Measurements from ENCODE around the gene CHD9. TPM values are rescaled to one million over a fixed set of nuclear protein-coding genes. Genes with fewer than 3 reads are reported as not detected.
"Not testable (repeated sequence)": the region's sequence is repeated elsewhere in the genome, so short reads cannot be mapped to it uniquely, and the experiment has no call there.

CHD9 gene
- total RNA-seq, 1 donor from 2014 or later = 77.4 TPM

GRCh38 chr16:53175118-53175517 lies 120.3 kb downstream of the CHD9 start:
- no peak for TF ChIP-seq CTCF (IDR thresholded peaks at IDR 0.05; ENCODE audit: insufficient read depth, low read depth, low read length)
- TF ChIP-seq EZH2 (IDR thresholded peaks at IDR 0.05; ENCODE audit: insufficient read depth, low read length) = no peak
- H4K20me1 ChIP-seq (ENCODE audit: insufficient read depth, low read length) = peaks cover 52% of the 10 kb centered on the region
- H3K9ac ChIP-seq (ENCODE audit: low read length) = no peak overlapping the region
- Mint-ChIP-seq H3K4me1 (ENCODE audit: low read depth, unreplicated experiment) (peaks cover 3% of the 10 kb centered on the region), H3K27me3 (ENCODE audit: low read depth, unreplicated experiment) (no peaks in the 10 kb centered on the region), H3K36me3 (ENCODE audit: low read depth, unreplicated experiment) (peaks cover 11% of the 10 kb centered on the region), H3K27ac (ENCODE audit: unreplicated experiment) (no peak overlapping the region), H3K4me3 (ENCODE audit: unreplicated experiment) (no peak overlapping the region), H3K9me3 (ENCODE audit: unreplicated experiment) (no peaks in the 10 kb centered on the region)
- H3K4me3 ChIP-seq (ENCODE audit: insufficient read depth, low read depth, low read length) = no peak overlapping the region
- H3K27ac ChIP-seq (ENCODE audit: low read depth, low read length) = no peak overlapping the region
- peaks cover 83% of the 10 kb centered on the region for H3K79me2 ChIP-seq (ENCODE audit: insufficient read depth, low read length)
- H3K36me3 ChIP-seq (ENCODE audit: insufficient read depth, low read length) = no peaks in the 10 kb centered on the region
- H3K4me1 ChIP-seq (ENCODE audit: insufficient read depth, low read length) = peaks cover 5% of the 10 kb centered on the region
- DNase-seq (ENCODE audit: low read depth) (no peak), FAIRE-seq (no peak)
- H2AFZ ChIP-seq (ENCODE audit: low read depth, low read length) = no peak overlapping the region
- H3K9me3 ChIP-seq (ENCODE audit: insufficient read depth, low read depth, low read length) = no peaks in the 10 kb centered on the region
- no peak overlapping the region for H3K4me2 ChIP-seq (ENCODE audit: low read length)
- H3K27me3 ChIP-seq (ENCODE audit: insufficient read depth, low read length) = no peaks in the 10 kb centered on the region

GRCh38 chr16:53176434-53176833 lies 121.6 kb downstream of the CHD9 start:
- Mint-ChIP-seq H3K4me1 (ENCODE audit: low read depth, unreplicated experiment) (no peaks in the 10 kb centered on the region), H3K27me3 (ENCODE audit: low read depth, unreplicated experiment) (no peaks in the 10 kb centered on the region), H3K9me3 (ENCODE audit: unreplicated experiment) (no peaks in the 10 kb centered on the region), H3K36me3 (ENCODE audit: low read depth, unreplicated experiment) (peaks cover 11% of the 10 kb centered on the region), H3K4me3 (ENCODE audit: unreplicated experiment) (no peak overlapping the region), H3K27ac (ENCODE audit: unreplicated experiment) (no peak overlapping the region)
- H3K9ac ChIP-seq (ENCODE audit: low read length) = no peak overlapping the region
- no peak overlapping the region for H3K4me3 ChIP-seq (ENCODE audit: insufficient read depth, low read depth, low read length)
- H2AFZ ChIP-seq (ENCODE audit: low read depth, low read length) = no peak overlapping the region
- H4K20me1 ChIP-seq (ENCODE audit: insufficient read depth, low read length) = peaks cover 45% of the 10 kb centered on the region
- H3K36me3 ChIP-seq (ENCODE audit: insufficient read depth, low read length) = no peaks in the 10 kb centered on the region
- H3K79me2 ChIP-seq (ENCODE audit: insufficient read depth, low read length) = peaks cover 75% of the 10 kb centered on the region
- TF ChIP-seq EZH2 (IDR thresholded peaks at IDR 0.05; ENCODE audit: insufficient read depth, low read length) (no peak), CTCF (IDR thresholded peaks at IDR 0.05; ENCODE audit: insufficient read depth, low read depth, low read length) (no peak)
- H3K4me1 ChIP-seq (ENCODE audit: insufficient read depth, low read length) = no peaks in the 10 kb centered on the region
- H3K9me3 ChIP-seq (ENCODE audit: insufficient read depth, low read depth, low read length) = no peaks in the 10 kb centered on the region
- FAIRE-seq (peak; percentile 23), DNase-seq (ENCODE audit: low read depth) (no peak)
- H3K4me2 ChIP-seq (ENCODE audit: low read length) = no peak overlapping the region
- no peaks in the 10 kb centered on the region for H3K27me3 ChIP-seq (ENCODE audit: insufficient read depth, low read length)
- H3K27ac ChIP-seq (ENCODE audit: low read depth, low read length) = no peak overlapping the region

GRCh38 chr16:53183442-53183841 lies 128.7 kb downstream of the CHD9 start:
- no peaks in the 10 kb centered on the region for H3K4me1 Mint-ChIP-seq (ENCODE audit: low read depth, unreplicated experiment)
- no peaks in the 10 kb centered on the region for H3K27me3 ChIP-seq (ENCODE audit: insufficient read depth, low read length)
- peaks cover 6% of the 10 kb centered on the region for H3K9me3 ChIP-seq (ENCODE audit: insufficient read depth, low read depth, low read length)
- no peak overlapping the region for H2AFZ ChIP-seq (ENCODE audit: low read depth, low read length)
- no peak overlapping the region for H3K4me3 ChIP-seq (ENCODE audit: insufficient read depth, low read depth, low read length)
- FAIRE-seq (no peak), DNase-seq (ENCODE audit: low read depth) (no peak)
- H3K9me3 Mint-ChIP-seq (ENCODE audit: unreplicated experiment) = peaks cover 14% of the 10 kb centered on the region
- no peak overlapping the region for H3K4me3 Mint-ChIP-seq (ENCODE audit: unreplicated experiment)
- no peak overlapping the region for H3K27ac ChIP-seq (ENCODE audit: low read depth, low read length)
- TF ChIP-seq CTCF (IDR thresholded peaks at IDR 0.05; ENCODE audit: insufficient read depth, low read depth, low read length) (no peak), EZH2 (IDR thresholded peaks at IDR 0.05; ENCODE audit: insufficient read depth, low read length) (no peak)
- H4K20me1 ChIP-seq (ENCODE audit: insufficient read depth, low read length) = peaks cover 45% of the 10 kb centered on the region
- no peak overlapping the region for H3K4me2 ChIP-seq (ENCODE audit: low read length)
- H3K9ac ChIP-seq (ENCODE audit: low read length) = no peak overlapping the region
- no peak overlapping the region for H3K27ac Mint-ChIP-seq (ENCODE audit: unreplicated experiment)
- H3K36me3 ChIP-seq (ENCODE audit: insufficient read depth, low read length) = peaks cover 3% of the 10 kb centered on the region
- H3K36me3 Mint-ChIP-seq (ENCODE audit: low read depth, unreplicated experiment) = peaks cover 28% of the 10 kb centered on the region
- peaks cover 55% of the 10 kb centered on the region for H3K79me2 ChIP-seq (ENCODE audit: insufficient read depth, low read length)
- H3K27me3 Mint-ChIP-seq (ENCODE audit: low read depth, unreplicated experiment) = no peaks in the 10 kb centered on the region
- no peaks in the 10 kb centered on the region for H3K4me1 ChIP-seq (ENCODE audit: insufficient read depth, low read length)

- not testable (repeated sequence) for H3K36me3 ChIP-seq (ENCODE audit: insufficient read depth, low read length); H3K4me1 Mint-ChIP-seq (ENCODE audit: low read depth, unreplicated experiment); H3K4me3 ChIP-seq (ENCODE audit: insufficient read depth, low read depth, low read length); H3K27me3 ChIP-seq (ENCODE audit: insufficient read depth, low read length); H3K27ac ChIP-seq (ENCODE audit: low read depth, low read length); DNase-seq (ENCODE audit: low read depth); FAIRE-seq; H3K27me3 Mint-ChIP-seq (ENCODE audit: low read depth, unreplicated experiment); H2AFZ ChIP-seq (ENCODE audit: low read depth, low read length); H3K27ac Mint-ChIP-seq (ENCODE audit: unreplicated experiment); H3K9ac ChIP-seq (ENCODE audit: low read length); H3K9me3 ChIP-seq (ENCODE audit: insufficient read depth, low read depth, low read length); H3K4me2 ChIP-seq (ENCODE audit: low read length); H3K4me3 Mint-ChIP-seq (ENCODE audit: unreplicated experiment); H3K4me1 ChIP-seq (ENCODE audit: insufficient read depth, low read length)
- H3K9me3 Mint-ChIP-seq (ENCODE audit: unreplicated experiment) = peaks cover 14% of the 10 kb centered on the region
- Histone ChIP-seq H4K20me1 (ENCODE audit: insufficient read depth, low read length) (peaks cover 45% of the 10 kb centered on the region), H3K79me2 (ENCODE audit: insufficient read depth, low read length) (peaks cover 60% of the 10 kb centered on the region)
- peaks cover 28% of the 10 kb centered on the region for H3K36me3 Mint-ChIP-seq (ENCODE audit: low read depth, unreplicated experiment)
These were observed 130.9 kb downstream of the CHD9 start for GRCh38 chr16:53185741-53186140.

Data from astrocyte (in vitro differentiated cells and primary cell).